Right atrium auricular region (tissue), 2 donors: Measurements from ENCODE around the gene KIF5C. TPM values are rescaled to one million over a fixed set of nuclear protein-coding genes. Genes with fewer than 3 reads are reported as not detected.

Source experiments
- DNase-seq: peaks from one replicate; pipeline ENCODE4 v3.0.0-alpha.2; 2019; ENCODE audit warnings: low spot score
- H3K27ac ChIP-seq, 2 donors: fragments of 200-600 bp; sonication (generic); 1 replicate in 1 of 2; 2 replicates in 1 of 2; pipeline ENCODE4 v1.5.1; 2016 to 2019
- H3K27me3 ChIP-seq, 2 donors: fragments of 200-600 bp; sonication (generic); one replicate each; pipeline versions ENCODE4 v1.5.1 to v1.6.0; 2017 to 2019
- H3K36me3 ChIP-seq: fragments of 200-600 bp; sonication (generic); one replicate; pipeline ENCODE4 v1.5.1; 2016
- H3K4me1 ChIP-seq, 2 donors: fragments of 200-600 bp; sonication (generic); one replicate each; pipeline versions ENCODE4 v1.5.1 to v1.6.0; 2017 to 2019
- H3K4me3 ChIP-seq, 2 donors: fragments of 200-600 bp; sonication (generic); 1 replicate in 1 of 2; 2 replicates in 1 of 2; pipeline ENCODE4 v1.5.1; 2017 to 2019; ENCODE audit warnings: mild to moderate bottlenecking in 1 of 2, moderate library complexity in 1 of 2
- H3K9me3 ChIP-seq, 2 donors: fragments of 200-600 bp; sonication (generic); one replicate each; pipeline ENCODE4 v1.5.1; 2019
- CTCF ChIP-seq, 2 donors: fragments of 200-600 bp; sonication (generic); IDR thresholded peaks; one replicate each; pipeline ENCODE4 v1.5.1; 2019; ENCODE audit warnings: antibody characterized with exemption in 2 of 2
- total RNA-seq, 2 donors: library from RNA; depleted of rRNA; stranded (reverse); fragments of >200 nt; gene quantifications; one replicate each; pipeline ENCODE4 v1.1.0, GENCODE V29; 2016

Gene KIF5C
- total RNA-seq, 2 donors from 2014 or later = 1.6 to 2.2 TPM

GRCh38 chr2:148903979-148904378 is 29.0 kb downstream of the KIF5C start:
- no peak for TF ChIP-seq CTCF (IDR thresholded peaks at IDR 0.05)
- Histone ChIP-seq H3K27me3 (no peaks in the 10 kb centered on the region), H3K4me1 (no peaks in the 10 kb centered on the region), H3K4me3 (no peak overlapping the region), H3K9me3 (no peaks in the 10 kb centered on the region), H3K27ac (no peak overlapping the region), H3K36me3 (no peaks in the 10 kb centered on the region)
- no peak for DNase-seq

- no peak for TF ChIP-seq CTCF (IDR thresholded peaks at IDR 0.05)
- H3K27me3 ChIP-seq = no peaks in the 10 kb centered on the region
These were observed 31.1 kb downstream of the KIF5C start for GRCh38 chr2:148906124-148906523.

GRCh38 chr2:148907085-148907785 is 32.2 kb downstream of the KIF5C start:
- no peak for DNase-seq
- no peaks in the 10 kb centered on the region for H3K9me3 ChIP-seq

More at GRCh38 chr2:148906124-148906523, 31.1 kb downstream of the KIF5C start:
- Histone ChIP-seq H3K9me3 (no peaks in the 10 kb centered on the region), H3K27ac (no peak overlapping the region), H3K4me3 (no peak overlapping the region), H3K4me1 (no peaks in the 10 kb centered on the region), H3K36me3 (no peaks in the 10 kb centered on the region)
- no peak for DNase-seq

GRCh38 chr2:148909114-148909513 is 34.1 kb downstream of the KIF5C start:
- no peak overlapping the region for H3K4me3 ChIP-seq
- no peaks in the 10 kb centered on the region for H3K27me3 ChIP-seq
- DNase-seq = no peak
- H3K9me3 ChIP-seq = no peaks in the 10 kb centered on the region
- H3K27ac ChIP-seq = no peak overlapping the region
- TF ChIP-seq CTCF (IDR thresholded peaks at IDR 0.05) = no peak
- no peaks in the 10 kb centered on the region for H3K36me3 ChIP-seq
- no peaks in the 10 kb centered on the region for H3K4me1 ChIP-seq

More at GRCh38 chr2:148907085-148907785, 32.2 kb downstream of the KIF5C start:
- Histone ChIP-seq H3K36me3 (no peaks in the 10 kb centered on the region), H3K27ac (no peak overlapping the region), H3K4me1 (no peaks in the 10 kb centered on the region), H3K4me3 (no peak overlapping the region), H3K27me3 (no peaks in the 10 kb centered on the region)
- no peak for TF ChIP-seq CTCF (IDR thresholded peaks at IDR 0.05)

GRCh38 chr2:148913061-148913460 is 38.0 kb downstream of the KIF5C start:
- no peak overlapping the region for H3K27ac ChIP-seq
- no peaks in the 10 kb centered on the region for H3K4me1 ChIP-seq
- no peaks in the 10 kb centered on the region for H3K36me3 ChIP-seq
- H3K9me3 ChIP-seq = peaks cover 0 to 4% of the 10 kb centered on the region in 2 donors
- DNase-seq = no peak
- no peak overlapping the region for H3K4me3 ChIP-seq
- no peak for TF ChIP-seq CTCF (IDR thresholded peaks at IDR 0.05)
- H3K27me3 ChIP-seq = no peaks in the 10 kb centered on the region

- Histone ChIP-seq H3K27ac (no peak overlapping the region), H3K9me3 (peaks cover 0 to 9% of the 10 kb centered on the region in 2 donors), H3K4me1 (no peaks in the 10 kb centered on the region), H3K27me3 (no peaks in the 10 kb centered on the region), H3K36me3 (no peaks in the 10 kb centered on the region), H3K4me3 (no peak overlapping the region)
- TF ChIP-seq CTCF (IDR thresholded peaks at IDR 0.05) = no peak
- no peak for DNase-seq
These were observed 38.5 kb downstream of the KIF5C start for GRCh38 chr2:148913492-148913891.
